ENCODE data around the gene STRN4. TPM values are rescaled to one million over a fixed set of nuclear protein-coding genes. Genes with fewer than 3 reads are reported as not detected.

The STRN4 gene
- total RNA-seq, 6 donors from 2014 or later = 59.8 to 168 (median 83.7) TPM

DNA sequence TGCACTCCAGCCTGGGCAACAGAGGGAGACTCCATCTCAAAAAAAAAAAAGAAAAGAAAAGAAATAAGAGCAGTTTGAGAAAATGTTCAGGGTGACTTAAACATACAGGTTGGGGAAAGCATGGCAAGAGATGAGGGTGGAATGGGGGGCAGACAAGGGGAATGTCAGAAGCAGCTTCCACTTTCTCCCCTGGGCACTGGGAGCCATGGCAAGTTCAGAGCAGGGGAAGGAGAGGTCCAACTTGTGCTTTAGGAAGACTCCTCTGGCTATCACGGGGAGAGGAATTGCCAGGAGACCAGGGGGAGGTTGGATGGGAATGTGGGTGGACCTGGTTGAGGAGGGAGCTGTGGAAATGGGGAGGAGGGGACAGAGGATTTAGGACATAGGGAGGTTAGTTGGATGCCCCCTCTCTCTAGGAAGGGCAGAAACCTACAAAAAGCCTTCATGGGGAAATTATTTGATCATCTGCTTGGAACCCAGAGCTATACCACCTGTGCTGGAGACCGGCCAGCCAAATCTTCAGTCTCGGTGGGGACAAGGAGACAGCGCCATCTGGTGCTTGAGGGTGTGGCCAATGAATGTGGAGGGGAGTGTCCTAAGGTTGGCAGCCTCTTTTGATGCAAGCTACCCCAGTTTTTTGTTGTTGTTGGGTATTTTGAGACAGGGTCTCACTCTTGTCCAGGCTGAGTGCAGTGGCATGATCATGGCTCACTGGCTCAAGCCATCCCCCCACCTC, 7.3 kb upstream of the STRN4 start:
- Histone ChIP-seq H3K27ac (peak overlapping the region in 2 of 4 donors; percentile 2 to 3), H3K4me1 (peaks cover 3 to 25% (median 15%) of the 10 kb centered on the region in 4 donors), H3K9me3 (no peaks in the 10 kb centered on the region), H3K4me3 (no peak overlapping the region), H3K27me3 (no peaks in the 10 kb centered on the region), H3K36me3 (peaks cover 0 to 28% (median 6%) of the 10 kb centered on the region in 4 donors)
- peak in 1 of 2 donors; percentile 63 for DNase-seq
- ATAC-seq (ENCODE audit: low FRiP score in 2 of 2) = peak; percentile 34 to 50
- TF ChIP-seq POLR2AphosphoS5 (IDR thresholded peaks at IDR 0.05) = no peak
- TF ChIP-seq, protein P1, sequence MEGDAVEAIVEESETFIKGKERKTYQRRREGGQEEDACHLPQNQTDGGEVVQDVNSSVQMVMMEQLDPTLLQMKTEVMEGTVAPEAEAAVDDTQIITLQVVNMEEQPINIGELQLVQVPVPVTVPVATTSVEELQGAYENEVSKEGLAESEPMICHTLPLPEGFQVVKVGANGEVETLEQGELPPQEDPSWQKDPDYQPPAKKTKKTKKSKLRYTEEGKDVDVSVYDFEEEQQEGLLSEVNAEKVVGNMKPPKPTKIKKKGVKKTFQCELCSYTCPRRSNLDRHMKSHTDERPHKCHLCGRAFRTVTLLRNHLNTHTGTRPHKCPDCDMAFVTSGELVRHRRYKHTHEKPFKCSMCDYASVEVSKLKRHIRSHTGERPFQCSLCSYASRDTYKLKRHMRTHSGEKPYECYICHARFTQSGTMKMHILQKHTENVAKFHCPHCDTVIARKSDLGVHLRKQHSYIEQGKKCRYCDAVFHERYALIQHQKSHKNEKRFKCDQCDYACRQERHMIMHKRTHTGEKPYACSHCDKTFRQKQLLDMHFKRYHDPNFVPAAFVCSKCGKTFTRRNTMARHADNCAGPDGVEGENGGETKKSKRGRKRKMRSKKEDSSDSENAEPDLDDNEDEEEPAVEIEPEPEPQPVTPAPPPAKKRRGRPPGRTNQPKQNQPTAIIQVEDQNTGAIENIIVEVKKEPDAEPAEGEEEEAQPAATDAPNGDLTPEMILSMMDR (IDR thresholded peaks at IDR 0.05) = peak in 3 of 6 experiments; percentile 29 to 43 (median 42)
- 25 to 33% methylated on average over 4 of the region's 4 CpGs for WGBS, 2 donors

DNA sequence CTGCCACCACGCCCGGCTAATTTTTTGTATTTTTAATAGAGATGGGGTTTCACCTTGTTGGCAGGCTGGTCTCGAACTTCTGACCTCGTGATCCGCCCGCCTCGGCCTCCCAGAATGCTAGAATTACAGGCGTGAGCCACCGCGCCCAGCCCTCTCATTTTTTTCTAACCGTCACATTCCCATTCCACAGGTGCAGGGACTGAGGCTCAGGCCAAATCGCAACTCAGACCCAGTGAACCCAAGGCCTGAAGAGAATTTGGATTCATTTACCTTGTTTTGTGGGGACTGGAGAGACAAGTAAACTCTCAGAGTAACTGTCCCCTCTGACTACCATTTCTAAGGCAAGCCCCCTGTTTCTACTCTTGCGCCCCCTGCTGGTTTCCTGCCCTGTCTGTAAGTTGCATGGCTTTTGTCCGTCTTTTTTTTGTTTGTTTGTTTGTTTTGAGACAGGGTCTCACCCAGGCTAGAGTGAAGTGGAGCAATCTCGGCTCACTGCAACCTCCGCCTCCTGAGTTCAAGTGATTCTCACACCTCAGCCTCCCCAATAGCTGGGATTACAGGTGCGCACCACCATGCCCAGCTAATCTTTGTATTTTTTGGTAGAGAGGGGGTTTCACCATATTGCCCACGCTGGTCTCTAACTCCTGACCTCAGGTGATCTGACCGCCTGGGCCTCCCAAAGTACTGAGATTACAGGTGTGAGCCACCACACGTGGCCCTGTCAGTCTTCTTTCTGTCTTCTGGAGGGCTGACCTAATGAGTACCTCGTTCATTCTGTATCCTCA, 2.3 kb upstream of the STRN4 start:
- Histone ChIP-seq H3K4me3 (no peak overlapping the region), H3K4me1 (peaks cover 22 to 29% (median 23%) of the 10 kb centered on the region in 4 donors), H3K9me3 (no peaks in the 10 kb centered on the region), H3K36me3 (peaks cover 0 to 17% (median 0%) of the 10 kb centered on the region in 4 donors), H3K27me3 (no peaks in the 10 kb centered on the region), H3K27ac (no peak overlapping the region)
- TF ChIP-seq POLR2A (IDR thresholded peaks at IDR 0.05) = no peak
- no peak for TF ChIP-seq POLR2AphosphoS5 (IDR thresholded peaks at IDR 0.05)
- no peak for TF ChIP-seq EP300 (IDR thresholded peaks at IDR 0.05)
- TF ChIP-seq, protein P1 (IDR thresholded peaks at IDR 0.05) = peak; percentile 38 to 77 (median 57)
- 83 to 84% methylated on average over 21 of the region's 21 CpGs for WGBS, 2 donors
- DNase-seq (peak in 1 of 2 donors; percentile 56), ATAC-seq (ENCODE audit: low FRiP score in 2 of 2) (no peak)

DNA sequence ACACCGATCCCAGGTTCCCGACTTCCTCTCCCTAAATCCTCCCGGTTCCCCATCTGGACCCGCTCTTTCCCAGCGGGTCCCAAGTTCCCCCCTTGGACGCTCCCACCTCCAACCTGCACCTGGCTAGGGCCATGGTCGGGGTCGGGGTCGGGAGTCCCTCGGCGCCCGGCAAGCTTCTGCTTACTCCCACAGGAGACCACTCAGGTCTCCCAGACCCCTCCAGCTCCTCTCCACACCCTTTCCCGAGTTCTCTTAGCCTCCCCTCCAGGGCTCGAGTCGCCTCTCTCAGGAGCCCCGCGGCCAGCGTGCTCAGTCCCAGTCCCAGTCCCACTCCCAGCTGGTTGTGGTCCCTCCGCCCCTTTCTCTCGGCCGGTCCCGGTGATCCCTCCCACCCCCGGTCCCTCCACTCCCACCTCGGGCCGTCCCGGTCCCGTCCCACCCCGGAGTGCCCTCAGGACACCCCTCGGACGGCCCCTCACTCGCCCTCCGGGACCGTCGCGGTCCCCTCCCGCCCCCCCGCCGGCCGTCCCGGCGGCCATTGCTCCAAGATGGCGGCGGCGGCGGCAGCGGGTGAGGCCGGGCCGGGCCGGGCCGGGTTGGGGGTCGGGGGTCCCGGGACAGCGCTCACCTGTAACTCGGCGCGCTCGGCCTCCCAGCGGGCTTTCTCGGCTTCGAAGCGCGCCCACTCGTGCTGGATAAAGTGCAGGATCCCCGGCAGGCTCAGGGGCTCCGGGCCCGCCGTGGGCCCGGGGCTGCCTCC, 549 bp downstream of the STRN4 start, which contains the start of gene FKRP:
Gene FKRP (plus strand): TSS at position 537 of the 760 bp plus-strand sequence. CDS start 9,394 bp downstream, outside the sequence.
- no peak for TF ChIP-seq POLR2A (IDR thresholded peaks at IDR 0.05)
- TF ChIP-seq, protein P1 (IDR thresholded peaks at IDR 0.05) = no peak
- TF ChIP-seq POLR2AphosphoS5 (IDR thresholded peaks at IDR 0.05) = no peak
- Histone ChIP-seq H3K27ac (peak within 1 kb of the TSS; percentile 92 to 98 (median 94)), H3K27me3 (no peaks in the 10 kb centered on the region), H3K4me1 (peaks cover 29 to 53% (median 32%) of the 10 kb centered on the region in 4 donors), H3K36me3 (peaks cover 0 to 12% (median 0%) of the 10 kb centered on the region in 4 donors), H3K9me3 (no peaks in the 10 kb centered on the region), H3K4me3 (peak within 1 kb of the TSS; percentile 79 to 100 (median 94))
- DNase-seq (peak in 1 of 2 donors; percentile 89), ATAC-seq (ENCODE audit: low FRiP score in 2 of 2) (peak; percentile 27 to 74)
- WGBS, 2 donors = 0% methylated on average over 19 to 39 of the region's 68 CpGs

DNA sequence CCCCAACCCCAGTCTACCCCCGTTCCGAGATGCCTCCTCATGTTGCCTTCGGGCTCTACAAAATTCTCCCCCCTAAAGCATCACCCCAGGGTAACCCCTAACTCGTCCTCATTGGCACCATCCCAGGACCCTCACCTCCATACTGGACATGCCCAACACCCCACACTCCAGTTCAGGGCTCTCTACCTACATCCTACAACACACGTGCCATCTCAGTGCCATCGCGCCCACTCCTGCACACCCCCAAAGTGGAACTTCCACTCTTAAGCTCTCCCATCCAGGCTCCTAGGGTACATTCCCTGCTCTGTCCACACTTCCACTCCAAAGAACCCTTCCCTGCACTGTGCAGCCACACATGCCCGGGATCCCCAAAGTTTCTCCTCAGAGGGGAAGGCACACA, 1.2 kb downstream of the STRN4 start:
- peak overlapping the region in 2 of 4 donors; percentile 94 to 98 for H3K27ac ChIP-seq
- no peaks in the 10 kb centered on the region for H3K27me3 ChIP-seq
- peak; percentile 18 to 42 for ATAC-seq (ENCODE audit: low FRiP score in 2 of 2)
- DNase-seq = no peak
- 20 to 27% methylated on average over 8 of the region's 8 CpGs for WGBS, 2 donors
- H3K36me3 ChIP-seq = peaks cover 0 to 5% (median 0%) of the 10 kb centered on the region in 4 donors
- no peak for TF ChIP-seq EP300 (IDR thresholded peaks at IDR 0.05)
- TF ChIP-seq POLR2A (IDR thresholded peaks at IDR 0.05) = no peak
- TF ChIP-seq, protein P1 (IDR thresholded peaks at IDR 0.05) = no peak
- no peak for TF ChIP-seq POLR2AphosphoS5 (IDR thresholded peaks at IDR 0.05)
- H3K9me3 ChIP-seq = no peaks in the 10 kb centered on the region
- H3K4me3 ChIP-seq = peak overlapping the region; percentile 79 to 100 (median 94)
- H3K4me1 ChIP-seq = peaks cover 29 to 56% (median 32%) of the 10 kb centered on the region in 4 donors
